Choroid plexus epithelial cell (primary cell): ENCODE data around the gene MAMDC2.
"Not testable (repeated sequence)": the region's sequence is repeated elsewhere in the genome, so short reads cannot be mapped to it uniquely, and the experiment has no call there.

ENCODE experiments used
- DNase-seq: peaks from one replicate; pipeline ENCODE4 v3.0.0-alpha.2; 2010; ENCODE audit warnings: low read depth
- H3K4me3 ChIP-seq: 2 replicates; pipeline ENCODE4 v1.5.1; 2011; ENCODE audit warnings: low read depth, mild to moderate bottlenecking, control low read depth, low read length, moderate library complexity
- TF ChIP-seq, protein P1 (sequence below): conservative IDR thresholded peaks from 2 replicates; pipeline ENCODE4 v1.5.1; 2011; ENCODE audit warnings: low read depth, mild to moderate bottlenecking, control low read depth, inconsistent platforms, low read length, moderate library complexity

MAMDC2 gene

DNA sequence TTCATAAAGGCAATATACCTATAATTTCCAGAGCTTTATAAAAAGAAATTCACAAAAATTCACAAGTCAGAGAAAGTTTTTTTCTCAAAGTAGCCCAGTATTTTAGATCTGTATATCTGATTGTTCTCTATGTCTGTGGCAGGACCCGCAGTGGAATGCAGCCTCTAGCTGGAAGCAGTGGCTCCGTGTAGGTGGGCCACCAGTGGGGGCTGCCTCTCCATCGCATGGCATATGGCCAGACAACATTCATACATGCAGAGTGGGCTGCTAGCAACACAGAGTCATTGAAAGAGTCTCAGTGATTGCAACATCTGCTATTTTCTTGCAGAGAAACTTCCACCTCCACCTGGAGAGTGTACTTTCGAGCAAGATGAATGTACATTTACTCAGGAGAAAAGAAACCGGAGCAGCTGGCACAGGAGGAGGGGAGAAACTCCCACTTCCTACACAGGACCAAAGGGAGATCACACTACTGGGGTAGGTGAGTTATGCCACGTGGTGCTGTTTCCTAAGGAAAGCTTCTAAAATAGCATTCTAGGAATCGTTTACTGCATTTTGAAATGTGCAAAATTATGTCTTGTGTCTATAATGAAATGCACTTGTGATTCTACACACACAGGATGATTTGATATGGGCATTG is 126.6 kb downstream of the MAMDC2 start:
- no peak overlapping the region for H3K4me3 ChIP-seq
- TF ChIP-seq, protein P1, sequence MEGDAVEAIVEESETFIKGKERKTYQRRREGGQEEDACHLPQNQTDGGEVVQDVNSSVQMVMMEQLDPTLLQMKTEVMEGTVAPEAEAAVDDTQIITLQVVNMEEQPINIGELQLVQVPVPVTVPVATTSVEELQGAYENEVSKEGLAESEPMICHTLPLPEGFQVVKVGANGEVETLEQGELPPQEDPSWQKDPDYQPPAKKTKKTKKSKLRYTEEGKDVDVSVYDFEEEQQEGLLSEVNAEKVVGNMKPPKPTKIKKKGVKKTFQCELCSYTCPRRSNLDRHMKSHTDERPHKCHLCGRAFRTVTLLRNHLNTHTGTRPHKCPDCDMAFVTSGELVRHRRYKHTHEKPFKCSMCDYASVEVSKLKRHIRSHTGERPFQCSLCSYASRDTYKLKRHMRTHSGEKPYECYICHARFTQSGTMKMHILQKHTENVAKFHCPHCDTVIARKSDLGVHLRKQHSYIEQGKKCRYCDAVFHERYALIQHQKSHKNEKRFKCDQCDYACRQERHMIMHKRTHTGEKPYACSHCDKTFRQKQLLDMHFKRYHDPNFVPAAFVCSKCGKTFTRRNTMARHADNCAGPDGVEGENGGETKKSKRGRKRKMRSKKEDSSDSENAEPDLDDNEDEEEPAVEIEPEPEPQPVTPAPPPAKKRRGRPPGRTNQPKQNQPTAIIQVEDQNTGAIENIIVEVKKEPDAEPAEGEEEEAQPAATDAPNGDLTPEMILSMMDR, result no peak
- DNase-seq, result no peak

GRCh38 chr9:70172532-70172931 is 128.9 kb downstream of the MAMDC2 start:
- TF ChIP-seq, protein P1, result no peak
- DNase-seq, result no peak
- no peak overlapping the region for H3K4me3 ChIP-seq

- DNase-seq, result no peak
- H3K4me3 ChIP-seq, result no peak overlapping the region
- TF ChIP-seq, protein P1, result no peak
Measured at GRCh38 chr9:70177121-70177520, 133.5 kb downstream of the MAMDC2 start.

GRCh38 chr9:70192707-70193106 is 149.1 kb downstream of the MAMDC2 start:
- TF ChIP-seq, protein P1, result no peak
- no peak for DNase-seq
- H3K4me3 ChIP-seq, result no peak overlapping the region

- no peak overlapping the region for H3K4me3 ChIP-seq
- TF ChIP-seq, protein P1, result no peak
- no peak for DNase-seq
Measured at GRCh38 chr9:70195456-70195855, 151.8 kb downstream of the MAMDC2 start.

- TF ChIP-seq, protein P1, result no peak
- DNase-seq, result no peak
- no peak overlapping the region for H3K4me3 ChIP-seq
Measured at GRCh38 chr9:70197216-70198044, 153.8 kb downstream of the MAMDC2 start.

- H3K4me3 ChIP-seq, DNase-seq: not testable (repeated sequence)
Measured at GRCh38 chr9:70204743-70205142, 161.1 kb downstream of the MAMDC2 start.
